ENCODE measurements around the gene DPYSL4. TPM values are rescaled to one million over a fixed set of nuclear protein-coding genes. Genes with fewer than 3 reads are reported as not detected.

The DPYSL4 gene
- total RNA-seq, 1 experiment from 2014 or later = 26.3 TPM

- H2AFZ ChIP-seq (ENCODE audit: low read length) = no peak overlapping the region
- H2BK120ac ChIP-seq (ENCODE audit: low read depth, low read length, poor library complexity, severe bottlenecking) = no peak overlapping the region
- H3K4me1 Mint-ChIP-seq = peaks cover 14 to 27% of the 10 kb centered on the region in 2 experiments
- H2AK5ac ChIP-seq (ENCODE audit: insufficient read length, low read length) = no peak overlapping the region
- H2BK12ac ChIP-seq (ENCODE audit: insufficient read length, low read depth, low read length) = no peak overlapping the region
- no peak overlapping the region for H4K91ac ChIP-seq (ENCODE audit: insufficient read length, low read depth, low read length)
- peak overlapping the region in 1 of 2 experiments; percentile 46; a peak in 2 of 5 replicates for H3K4me3 Mint-ChIP-seq
- H3K4ac ChIP-seq (ENCODE audit: low read depth, low read length) = no peak overlapping the region
- H2BK5ac ChIP-seq (ENCODE audit: insufficient read length, low read length) = no peak overlapping the region
- H4K8ac ChIP-seq (replicated peaks; ENCODE audit: insufficient read length, low read depth, low read length) = no peak overlapping the region
- no peak overlapping the region for H2BK15ac ChIP-seq (ENCODE audit: low read depth, low read length)
- H3K4me2 ChIP-seq (ENCODE audit: insufficient read depth, insufficient read length, low read length) = no peak overlapping the region
- no peaks in the 10 kb centered on the region; a peak in 1 of 7 replicates for H3K36me3 Mint-ChIP-seq (ENCODE audit: insufficient read depth in 1 of 3, low read depth in 3 of 3)
- H3K27me3 ChIP-seq (ENCODE audit: insufficient read depth, low read length) = no peaks in the 10 kb centered on the region
- H3K9me3 Mint-ChIP-seq = peaks cover 0 to 5% of the 10 kb centered on the region in 2 experiments; a peak in 4 of 5 replicates
- no peak overlapping the region for H3K9ac ChIP-seq (ENCODE audit: extremely low read depth, insufficient read length, low read length)
- H4K20me1 ChIP-seq (ENCODE audit: control insufficient read depth, insufficient read depth, insufficient read length) = no peaks in the 10 kb centered on the region
- H3K14ac ChIP-seq (ENCODE audit: insufficient read depth, low read length) = no peak overlapping the region
- H3K23ac ChIP-seq (ENCODE audit: insufficient read length, low read depth, low read length) = no peak overlapping the region
- H2BK20ac ChIP-seq (ENCODE audit: low read depth, low read length, poor library complexity, severe bottlenecking) = no peak overlapping the region
- no peaks in the 10 kb centered on the region for H3K79me2 ChIP-seq (ENCODE audit: insufficient read depth, low read length)
- no peak for TF ChIP-seq CTCF (conservative IDR thresholded peaks at IDR 0.05)
- H3K18ac ChIP-seq (ENCODE audit: insufficient read length, low read depth, low read length) = peak overlapping the region; percentile 11
- no peaks in the 10 kb centered on the region for H3K9me3 ChIP-seq (ENCODE audit: control insufficient read depth, low read depth, low read length)
- no peaks in the 10 kb centered on the region for H3K23me2 ChIP-seq (ENCODE audit: insufficient read length, low read depth, low read length, poor library complexity, severe bottlenecking)
- no CpG with 5 or more reads among the region's 12 CpGs for WGBS (ENCODE audit: extremely low coverage, insufficient read length, low lambda C conversion rate)
- H3K27me3 Mint-ChIP-seq (ENCODE audit: low read depth) = peaks cover 7% of the 10 kb centered on the region
- no peaks in the 10 kb centered on the region for H3K79me1 ChIP-seq (ENCODE audit: insufficient read depth, low read depth, low read length, poor library complexity, severe bottlenecking)
- no peak overlapping the region for H3T11ph ChIP-seq (ENCODE audit: low read length)
- no peak for DNase-seq
- no peaks in the 10 kb centered on the region; the same call in 1 of the 2 replicates for H3K4me1 ChIP-seq (ENCODE audit: insufficient read depth, low read length)
- H4K5ac ChIP-seq (ENCODE audit: insufficient read length, low read depth, low read length) = no peak overlapping the region
- no peak overlapping the region; a peak in 1 of 7 replicates for H3K27ac Mint-ChIP-seq
- H3K56ac ChIP-seq (ENCODE audit: insufficient read length, low read depth, low read length) = no peak overlapping the region
- H3K27ac ChIP-seq (ENCODE audit: insufficient read length, low read depth, low read length) = no peak overlapping the region
These were observed 24.7 kb upstream of the DPYSL4 start for GRCh38 chr10:132162021-132162531.

Data from H9 (cell line).